CD14-positive monocyte (primary cell): Measurements from ENCODE around the gene ACAP3. TPM values are rescaled to one million over a fixed set of nuclear protein-coding genes. Genes with fewer than 3 reads are reported as not detected.

ENCODE experiments used
- DNase-seq, 3 donors: peaks; one replicate each; pipeline ENCODE4 v3.0.0-alpha.2; 2011 to 2022
- H2AFZ ChIP-seq: 2 replicates; pipeline ENCODE4 v1.6.0; 2012; ENCODE audit warnings: mild to moderate bottlenecking, low read depth, low read length, inconsistent platforms; ENCODE audit not compliant: insufficient read depth, poor library complexity, severe bottlenecking
- H3K27ac ChIP-seq, 2 donors: 1 replicate in 1 of 2; 2 replicates in 1 of 2; pipeline ENCODE4 v1.5.1; 2012 to 2013; ENCODE audit warnings: low read length in 2 of 2, control low read depth in 1 of 2, inconsistent platforms in 1 of 2, low read depth in 1 of 2, mild to moderate bottlenecking in 1 of 2
- H3K27me3 ChIP-seq, 2 donors: one replicate each; pipeline versions ENCODE4 v1.6.0 to v1.6.1; 2011 to 2013; ENCODE audit warnings: low read length in 2 of 2; ENCODE audit not compliant: control insufficient read depth in 2 of 2, insufficient read depth in 2 of 2
- H3K36me3 ChIP-seq, 2 donors: replicated peaks in 1 of 2; 1 replicate in 1 of 2; 2 replicates in 1 of 2; pipeline versions ENCODE4 v1.5.1 to v1.6.1; 2012 to 2013; ENCODE audit warnings: low read length in 2 of 2, control low read depth in 1 of 2, inconsistent platforms in 1 of 2, mild to moderate bottlenecking in 1 of 2; ENCODE audit not compliant: insufficient read depth in 2 of 2, control insufficient read depth in 1 of 2
- H3K4me1 ChIP-seq, 2 donors: 1 replicate in 1 of 2; 2 replicates in 1 of 2; pipeline versions ENCODE4 v1.5.1 to v1.6.1; 2012 to 2013; ENCODE audit warnings: low read length in 2 of 2, control low read depth in 1 of 2, inconsistent platforms in 1 of 2, mild to moderate bottlenecking in 1 of 2, moderate library complexity in 1 of 2; ENCODE audit not compliant: insufficient read depth in 2 of 2, control insufficient read depth in 1 of 2
- H3K4me2 ChIP-seq: replicated peaks from 2 replicates; pipeline ENCODE3; 2012; ENCODE audit warnings: low read length, moderate library complexity, mild to moderate bottlenecking; ENCODE audit not compliant: poor library complexity, severe bottlenecking; ENCODE audit errors: extremely low read depth
- H3K4me3 ChIP-seq, 3 experiments: fragments of 200-600 bp in 1 of 3; sonication (generic) in 1 of 3; replicated peaks in 1 of 3; 1 replicate in 2 of 3; 2 replicates in 1 of 3; pipeline ENCODE4 v1.5.1; 2011 to 2013; ENCODE audit warnings: low read length in 3 of 3, mild to moderate bottlenecking in 3 of 3, control low read depth in 2 of 3, low read depth in 2 of 3, inconsistent platforms in 1 of 3, moderate library complexity in 1 of 3
- H3K79me2 ChIP-seq: 2 replicates; pipeline ENCODE4 v1.6.0; 2012; ENCODE audit warnings: mild to moderate bottlenecking, control low read depth, inconsistent platforms, low read length, moderate library complexity; ENCODE audit not compliant: insufficient read depth
- H3K9ac ChIP-seq: 2 replicates; pipeline ENCODE4 v1.6.0; 2017; ENCODE audit warnings: low read length, mild to moderate bottlenecking; ENCODE audit not compliant: insufficient read depth, poor library complexity, severe bottlenecking
- H3K9me3 ChIP-seq, 2 donors: replicated peaks in 1 of 2; 1 replicate in 1 of 2; 2 replicates in 1 of 2; pipeline versions ENCODE4 v1.5.1 to v1.6.1; 2012 to 2013; ENCODE audit warnings: low read length in 2 of 2, control low read depth in 1 of 2; ENCODE audit not compliant: control insufficient read depth in 1 of 2, insufficient read depth in 1 of 2
- H4K20me1 ChIP-seq: 2 replicates; pipeline ENCODE4 v1.6.0; 2012; ENCODE audit warnings: mild to moderate bottlenecking, low read length, control low read depth, moderate library complexity; ENCODE audit not compliant: insufficient read depth
- H3K27ac Mint-ChIP-seq, 7 donors: one replicate each; pipeline ENCODE4 v1.8.0; 2020; ENCODE audit warnings: mild to moderate bottlenecking in 7 of 7, mixed read lengths in 7 of 7, moderate library complexity in 6 of 7, inconsistent platforms in 2 of 7
- H3K27me3 Mint-ChIP-seq, 3 donors: one replicate each; pipeline ENCODE4 v1.8.0; 2021 to 2022; ENCODE audit warnings: low read depth in 3 of 3, mild to moderate bottlenecking in 3 of 3, mixed read lengths in 3 of 3, moderate library complexity in 3 of 3, inconsistent platforms in 1 of 3
- H3K36me3 Mint-ChIP-seq, 2 donors: one replicate each; pipeline ENCODE4 v1.8.0; 2020; ENCODE audit warnings: mixed read lengths in 2 of 2, inconsistent platforms in 1 of 2, mild to moderate bottlenecking in 1 of 2
- H3K4me1 Mint-ChIP-seq: one replicate; pipeline ENCODE4 v1.8.0; 2020; ENCODE audit warnings: mild to moderate bottlenecking, mixed read lengths
- H3K4me3 Mint-ChIP-seq, 2 donors: one replicate each; pipeline ENCODE4 v1.8.0; 2020; ENCODE audit warnings: mild to moderate bottlenecking in 2 of 2, mixed read lengths in 2 of 2, moderate library complexity in 1 of 2
- H3K9me3 Mint-ChIP-seq, 7 donors: one replicate each; pipeline ENCODE4 v1.8.0; 2020 to 2022; ENCODE audit warnings: mixed read lengths in 7 of 7, mild to moderate bottlenecking in 6 of 7, moderate library complexity in 6 of 7, inconsistent platforms in 2 of 7
- CTCF ChIP-seq: fragments of 200-600 bp; IDR thresholded peaks from one replicate; pipeline ENCODE4 v1.8.0; 2022; ENCODE audit warnings: antibody characterized with exemption, mild to moderate bottlenecking
- WGBS: methylation state at CpG from one replicate; pipeline ENCODE4 v1.1.5; 2013; ENCODE audit warnings: missing lambda C conversion rate; ENCODE audit not compliant: insufficient coverage; 5-methylcytosine and 5-hydroxymethylcytosine counted together
- intact Hi-C, 2 donors: fragments of 100-400 bp; cut with micrococcal nuclease; formaldehyde crosslinking; loops; one replicate each; pipeline versions ENCODE4 v1.15.0 to v1.15.1; 2023
- polyA plus RNA-seq, 3 donors: library from polyadenylated mRNA; depleted of rRNA in 1 of 3; unstranded in 2 of 3; stranded (reverse) in 1 of 3; fragments of 300-500 nt in 2 of 3; fragments of >200 nt in 1 of 3; fragmentation: Illumina TruSeq in 2 of 3; gene quantifications; 1 replicate in 2 of 3; 2 replicates in 1 of 3; pipeline ENCODE4 v1.2.3, GENCODE V29; 2012 to 2021

Gene ACAP3
- polyA plus RNA-seq, 3 donors: 3.5 to 132 (median 4.0) TPM

GRCh38 chr1:1335792-1336248 lies 28.1 kb upstream of the ACAP3 start:
- intact Hi-C loops: no loop called here
- Mint-ChIP-seq H3K27me3 (peaks cover 0 to 3% (median 0%) of the 10 kb centered on the region in 3 donors), H3K4me3 (no peak overlapping the region), H3K36me3 (peaks cover 15 to 33% of the 10 kb centered on the region in 2 donors), H3K27ac (no peak overlapping the region), H3K9me3 (peaks cover 0 to 1% (median 0%) of the 10 kb centered on the region in 7 donors), H3K4me1 (no peaks in the 10 kb centered on the region)
- DNase-seq: no peak
- no peaks in the 10 kb centered on the region for H3K4me1 ChIP-seq
- no peak overlapping the region for H3K27ac ChIP-seq
- H3K9me3 ChIP-seq: no peaks in the 10 kb centered on the region
- H3K4me3 ChIP-seq: no peak overlapping the region
- no peaks in the 10 kb centered on the region for H4K20me1 ChIP-seq
- no peak overlapping the region for H3K4me2 ChIP-seq
- no peak for TF ChIP-seq CTCF
- no peaks in the 10 kb centered on the region for H3K27me3 ChIP-seq
- H3K36me3 ChIP-seq: peaks cover 9 to 20% of the 10 kb centered on the region in 2 donors
- no peak overlapping the region for H2AFZ ChIP-seq
- no peaks in the 10 kb centered on the region for H3K79me2 ChIP-seq
- 90% methylated on average over 18 of the region's 21 CpGs for WGBS
- no peak overlapping the region for H3K9ac ChIP-seq

GRCh38 chr1:1335283-1335682 lies 27.6 kb upstream of the ACAP3 start:
- H3K27me3 Mint-ChIP-seq: peaks cover 0 to 1% (median 0%) of the 10 kb centered on the region in 3 donors
- 96% methylated on average over 10 of the region's 16 CpGs for WGBS
- no peaks in the 10 kb centered on the region for H3K79me2 ChIP-seq
- no peak overlapping the region for H3K27ac ChIP-seq
- no peaks in the 10 kb centered on the region for H3K4me1 ChIP-seq
- DNase-seq: no peak
- peaks cover 0 to 1% (median 0%) of the 10 kb centered on the region in 7 donors for H3K9me3 Mint-ChIP-seq
- no peak for TF ChIP-seq CTCF
- no peaks in the 10 kb centered on the region for H4K20me1 ChIP-seq
- H3K4me3 Mint-ChIP-seq: no peak overlapping the region
- H3K27me3 ChIP-seq: no peaks in the 10 kb centered on the region
- no peaks in the 10 kb centered on the region for H3K4me1 Mint-ChIP-seq
- H3K9me3 ChIP-seq: no peaks in the 10 kb centered on the region
- intact Hi-C loops: no loop called here
- no peak overlapping the region for H2AFZ ChIP-seq
- H3K27ac Mint-ChIP-seq: peak overlapping the region in 1 of 7 donors; percentile 30
- H3K36me3 Mint-ChIP-seq: peaks cover 10 to 28% of the 10 kb centered on the region in 2 donors
- H3K4me3 ChIP-seq: no peak overlapping the region
- no peak overlapping the region for H3K4me2 ChIP-seq
- peaks cover 9 to 14% of the 10 kb centered on the region in 2 donors for H3K36me3 ChIP-seq
- H3K9ac ChIP-seq: no peak overlapping the region
